Right renal cortex interstitium (tissue), 3 donors: ENCODE measurements around the gene GGCT. TPM values are rescaled to one million over a fixed set of nuclear protein-coding genes. Genes with fewer than 3 reads are reported as not detected.
"Not testable (repeated sequence)": the region's sequence is repeated elsewhere in the genome, so short reads cannot be mapped to it uniquely, and the experiment has no call there.

ENCODE experiments used
- DNase-seq, 3 donors: peaks; one replicate each; pipeline ENCODE4 v3.0.0-alpha.2; 2013; ENCODE audit warnings: low read depth in 3 of 3, low spot score in 2 of 3
- polyA plus RNA-seq, 3 donors: library from polyadenylated mRNA; unstranded; fragments of 120-200 nt; gene quantifications; one replicate each; pipeline ENCODE4 v1.2.1, GENCODE V29; 2013; ENCODE audit not compliant: insufficient read length in 3 of 3

GGCT gene
- polyA plus RNA-seq, 3 donors, result 78.7 to 84.3 (median 79.2) TPM

DNA sequence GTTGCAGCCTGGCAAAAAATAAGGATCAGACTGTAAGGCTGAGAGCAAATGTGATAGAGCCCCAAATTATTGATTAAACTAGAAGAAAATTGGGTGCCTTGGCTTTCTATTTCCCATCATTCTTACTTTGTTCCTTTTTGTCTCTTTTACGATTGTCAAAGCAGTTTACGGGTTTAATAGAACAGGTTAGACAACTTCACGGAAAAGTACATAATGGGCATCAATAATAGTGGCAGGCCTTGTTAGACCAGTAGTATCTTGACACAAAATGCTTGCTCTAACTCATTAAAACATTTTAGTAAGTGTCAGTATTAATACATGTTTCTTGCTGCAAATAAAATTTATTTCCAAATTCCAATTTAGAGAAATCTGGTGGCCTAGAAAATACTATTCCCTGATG, 14.5 kb upstream of the GGCT start:
- no peak for DNase-seq

GRCh38 chr7:30515761-30516160, 11.1 kb upstream of the GGCT start:
- no peak for DNase-seq

GRCh38 chr7:30514776-30515175, 10.1 kb upstream of the GGCT start:
- DNase-seq, result no peak

- no peak for DNase-seq
Measured at GRCh38 chr7:30514177-30514576, 9.5 kb upstream of the GGCT start.

GRCh38 chr7:30513762-30514161, 9.1 kb upstream of the GGCT start:
- DNase-seq, result no peak

DNA sequence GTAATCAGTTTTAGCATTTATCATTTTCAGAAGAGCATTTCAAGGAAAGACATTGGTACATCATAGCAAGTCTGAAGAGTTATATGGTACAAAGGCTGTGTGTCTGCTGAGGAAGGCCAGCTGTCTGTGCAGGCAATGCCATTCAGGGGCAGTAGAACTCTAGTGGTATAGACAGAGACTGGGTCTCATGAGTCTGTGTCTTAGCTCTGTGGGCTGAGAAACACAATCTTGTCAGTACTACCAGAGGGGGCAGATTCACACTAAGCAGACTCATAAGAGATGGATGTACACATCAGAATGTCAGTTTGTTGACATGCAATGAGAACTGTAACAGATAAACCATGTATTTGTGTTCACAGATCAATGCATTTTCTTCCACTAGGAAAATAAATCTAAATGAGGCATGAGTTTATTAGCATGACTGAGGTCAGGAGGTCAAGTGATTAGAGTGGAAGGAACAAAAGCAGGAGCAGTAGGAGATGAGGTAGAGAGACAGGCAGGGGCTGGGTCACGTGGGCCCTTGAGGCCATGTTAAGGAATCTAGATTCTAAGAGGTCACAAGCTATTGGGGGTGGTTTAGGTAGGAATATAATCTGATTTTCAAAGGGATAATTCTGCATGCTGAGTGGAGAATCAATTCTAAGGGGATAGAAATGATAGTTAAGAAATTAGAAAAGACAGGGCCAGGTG, 7.5 kb upstream of the GGCT start:
- DNase-seq, result no peak

- no peak for DNase-seq
Measured at GRCh38 chr7:30511494-30511893, 6.9 kb upstream of the GGCT start.

- DNase-seq, result peak in 1 of 3 donors; percentile 3
Measured at GRCh38 chr7:30510124-30511075, 5.8 kb upstream of the GGCT start.

DNA sequence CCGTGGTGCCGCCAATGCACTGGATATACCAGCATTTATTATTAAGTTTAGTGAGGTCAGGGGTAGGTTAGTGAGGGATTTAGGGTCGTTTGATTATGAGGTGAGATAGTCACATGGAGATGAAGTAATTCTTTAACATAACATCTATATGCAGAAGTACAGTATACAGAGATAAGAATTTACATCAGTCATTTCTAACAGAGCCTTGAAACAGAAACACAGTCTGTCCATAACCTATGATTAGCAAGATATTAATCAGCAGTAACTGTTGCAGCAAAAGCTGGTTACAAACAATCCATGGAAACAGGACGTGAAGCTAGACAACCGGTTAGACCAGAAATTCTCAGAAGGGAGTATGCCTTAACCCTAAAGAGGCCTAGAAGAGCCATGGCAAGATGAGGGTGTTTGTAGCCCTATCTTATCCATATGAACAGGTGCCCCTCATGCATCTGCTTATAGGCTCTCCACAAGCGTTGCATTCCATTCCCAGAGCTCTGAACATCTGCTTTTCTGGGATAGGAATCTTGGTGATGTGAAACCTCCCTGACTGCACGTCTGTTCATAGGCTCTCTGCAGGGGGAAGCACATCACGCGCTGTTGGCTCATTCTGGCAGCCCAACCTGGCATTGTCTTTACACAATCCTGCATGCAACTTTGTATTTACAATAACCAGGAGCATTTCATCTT, 4.7 kb upstream of the GGCT start:
- not testable (repeated sequence) for DNase-seq

DNA sequence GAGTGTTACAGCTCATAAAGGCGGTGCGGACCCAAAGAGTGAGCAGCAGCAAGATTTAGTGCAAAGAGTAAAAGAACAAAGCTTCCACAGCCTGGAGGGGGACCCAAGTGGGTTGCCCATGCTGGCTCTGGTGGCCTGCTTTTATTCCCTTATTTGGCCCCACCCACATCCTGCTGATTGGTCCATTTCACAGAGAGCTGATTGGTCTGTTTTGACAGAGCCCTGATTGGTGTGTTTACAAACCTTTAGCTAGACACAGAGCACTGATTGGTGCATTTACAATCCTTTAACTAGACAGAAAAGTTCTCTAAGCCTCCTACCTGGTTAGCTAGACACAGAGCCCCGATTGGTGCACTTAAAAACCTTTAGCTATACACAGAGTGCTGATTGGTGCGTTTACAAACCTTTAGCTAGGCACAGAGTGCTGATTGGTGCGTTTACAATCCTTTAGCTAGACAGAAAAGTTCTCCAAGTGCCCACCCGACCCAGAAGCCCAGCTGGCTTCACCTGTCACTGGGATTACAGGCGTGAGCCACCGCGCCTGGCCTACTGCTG, 2.8 kb upstream of the GGCT start:
- not testable (repeated sequence) for DNase-seq

- DNase-seq, result no peak
Measured at GRCh38 chr7:30505174-30505697, 607 bp upstream of the GGCT start.

DNA sequence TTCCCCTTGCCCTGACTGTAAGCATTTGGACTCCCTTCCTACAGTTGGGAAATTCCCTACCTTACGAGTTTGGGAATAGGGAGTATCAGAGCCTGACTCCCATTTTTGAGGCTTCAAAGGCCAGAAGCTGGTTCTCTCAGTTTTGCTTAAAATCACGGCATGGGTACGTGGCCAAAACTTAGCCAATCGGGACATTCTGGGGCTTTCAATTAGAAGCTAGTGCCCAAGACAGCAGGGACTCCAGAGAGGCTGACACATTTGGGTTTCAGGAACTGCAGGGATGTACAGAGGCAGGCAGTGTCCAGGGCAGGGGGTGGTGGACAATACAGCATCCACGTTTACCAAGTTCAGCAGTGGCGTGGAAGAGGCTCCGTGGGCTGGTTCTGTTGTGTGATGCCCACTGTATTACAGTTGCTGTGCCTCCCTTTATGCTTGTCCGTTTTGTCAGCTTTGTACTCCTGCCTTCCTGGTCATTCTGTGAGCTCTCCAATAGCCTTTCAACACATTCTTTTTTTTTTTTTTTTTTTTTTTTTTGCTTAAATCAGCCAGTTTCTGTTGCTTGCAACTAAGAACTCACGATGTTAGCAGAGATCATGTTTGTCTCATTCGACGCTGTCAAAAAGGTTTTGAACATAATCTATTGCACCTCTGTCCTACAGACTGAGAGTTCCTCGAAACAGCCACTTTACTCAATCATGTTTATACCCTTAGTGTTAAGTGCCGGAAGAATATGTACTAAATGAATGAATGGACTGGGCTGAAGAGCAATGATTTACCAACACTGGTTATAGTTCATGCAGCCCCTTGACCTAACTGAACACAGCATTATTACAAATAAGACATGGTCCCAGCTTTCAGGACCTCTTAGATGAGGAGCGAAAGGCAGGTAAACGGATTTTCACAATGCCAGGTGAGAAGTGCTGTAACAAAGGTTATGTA, 1.1 kb downstream of the GGCT start:
- DNase-seq, result no peak

- DNase-seq, result no peak
Measured at GRCh38 chr7:30502470-30503251, 2.0 kb downstream of the GGCT start.

GRCh38 chr7:30501264-30501663, 3.4 kb downstream of the GGCT start:
- no peak for DNase-seq

DNA sequence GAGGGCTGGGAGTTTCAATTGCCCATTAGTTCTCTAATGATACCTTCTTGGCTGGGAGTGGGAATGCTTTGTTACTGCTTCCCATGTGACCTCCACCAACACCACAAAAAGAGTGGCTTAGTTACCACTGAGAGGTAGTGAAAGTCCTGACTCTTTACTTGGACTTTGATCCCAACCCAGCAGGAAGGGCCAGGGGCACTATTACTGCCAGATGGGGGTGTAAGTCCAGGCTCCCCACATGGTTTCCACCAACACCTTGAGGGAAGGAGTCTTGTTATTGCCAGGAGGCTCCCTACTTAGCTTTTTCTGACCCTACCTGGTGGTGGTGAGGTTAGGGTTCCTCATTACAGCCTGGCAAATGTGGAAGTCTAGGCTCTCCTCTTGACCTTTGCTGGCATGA, 11.4 kb downstream of the GGCT start:
- DNase-seq, result no peak

DNA sequence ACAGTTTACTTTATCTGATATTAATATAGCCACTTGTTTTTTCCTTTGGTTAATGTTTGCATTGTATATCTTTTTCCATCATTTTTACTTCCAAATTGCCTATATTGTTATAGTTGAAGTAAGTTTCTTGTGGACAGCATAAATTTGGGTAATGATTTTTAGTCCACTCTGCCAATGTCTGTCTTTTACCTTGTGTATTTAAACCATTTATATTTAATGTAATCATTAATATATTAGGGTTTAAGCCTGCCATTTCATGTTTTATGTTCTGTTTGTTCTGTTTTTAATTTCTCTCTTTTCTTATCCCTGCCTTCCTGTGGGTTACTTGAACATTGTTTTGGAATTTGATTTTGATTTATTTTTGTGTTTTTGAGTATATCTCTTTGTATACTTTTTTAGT, 13.2 kb downstream of the GGCT start:
- DNase-seq, result no peak

DNA sequence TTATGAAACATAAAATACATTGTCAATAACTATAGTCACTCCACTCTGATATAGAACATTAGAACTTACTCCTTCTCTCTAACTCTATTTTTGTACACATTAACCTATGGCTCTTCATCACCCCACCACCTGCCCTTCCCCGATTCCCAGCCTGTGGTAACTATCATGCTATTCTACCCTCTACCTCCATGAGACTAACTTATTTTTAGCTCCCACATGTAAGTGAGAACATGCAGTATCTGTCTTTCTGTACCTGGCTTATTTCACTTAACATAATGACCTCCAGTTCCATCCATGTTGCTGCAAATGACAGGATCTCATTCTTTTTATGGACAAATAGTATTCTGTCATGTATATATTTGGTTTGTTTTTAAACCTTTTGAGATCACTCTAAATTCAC, 17.3 kb downstream of the GGCT start:
- DNase-seq, result no peak

- no peak for DNase-seq
Measured at GRCh38 chr7:30485667-30486066, 19.0 kb downstream of the GGCT start.

DNA sequence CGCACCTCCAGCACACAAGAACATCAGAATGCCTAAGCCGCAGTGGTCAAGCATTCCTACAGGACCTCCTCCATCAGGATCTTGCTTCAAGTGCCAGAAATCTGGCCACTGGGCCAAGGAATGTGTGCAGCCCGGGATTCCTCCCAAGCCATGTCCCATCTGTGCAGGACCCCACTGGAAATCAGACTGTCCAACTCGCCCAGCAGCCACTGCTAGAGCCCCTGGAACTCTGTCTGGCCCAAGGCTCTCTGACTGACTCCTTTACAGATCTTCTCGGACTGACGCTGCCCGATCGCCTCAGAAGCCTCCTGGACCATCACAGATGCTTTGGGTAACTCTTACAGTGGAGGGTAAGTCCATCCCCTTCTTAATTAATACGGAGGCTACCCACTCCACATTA, 23.2 kb downstream of the GGCT start:
- not testable (repeated sequence) for DNase-seq
